HG02885 (cell line): Measurements from ENCODE around the gene ACHE.

Source experiments
- ATAC-seq: cut with Tn5 transposase; IDR thresholded peaks from one replicate; pipeline ENCODE4 v1.9.1; 2021; ENCODE audit warnings: mild to moderate bottlenecking; ENCODE audit not compliant: unreplicated experiment, poor library complexity

ACHE gene

GRCh38 chr7:100897772-100898454, 2.2 kb upstream of the ACHE start:
- ATAC-seq = no peak

GRCh38 chr7:100896732-100897608, 1.3 kb upstream of the ACHE start:
- ATAC-seq = no peak

GRCh38 chr7:100895956-100896731, 456 bp upstream of the ACHE start:
- no peak for ATAC-seq

- ATAC-seq = no peak
These were observed 608 bp downstream of the ACHE start for GRCh38 chr7:100894860-100895700.

GRCh38 chr7:100893910-100894721, 1.6 kb downstream of the ACHE start:
- no peak for ATAC-seq

GRCh38 chr7:100893318-100893895, 2.3 kb downstream of the ACHE start:
- ATAC-seq = no peak

- no peak for ATAC-seq
These were observed 3.0 kb downstream of the ACHE start for GRCh38 chr7:100892364-100893317.

- no peak for ATAC-seq
These were observed 4.0 kb downstream of the ACHE start for GRCh38 chr7:100891568-100892247.

- no peak for ATAC-seq
These were observed 4.8 kb downstream of the ACHE start for GRCh38 chr7:100890653-100891567.

- peak; percentile 31 for ATAC-seq
These were observed 6.5 kb downstream of the ACHE start, which contains the start of gene UFSP1 for GRCh38 chr7:100888988-100889750. TSS of gene UFSP1 (minus strand) at chr7:100889715. CDS start at chr7:100889271, 444 bp downstream.

GRCh38 chr7:100888291-100888987, 7.2 kb downstream of the ACHE start:
- ATAC-seq = no peak

GRCh38 chr7:100887516-100888290, 8.0 kb downstream of the ACHE start:
- peak; percentile 35 for ATAC-seq

- ATAC-seq = no peak
These were observed 8.7 kb downstream of the ACHE start for GRCh38 chr7:100886936-100887515.
